HG03060 (cell line): Measurements from ENCODE around the gene S100A11.

Experiments
- ATAC-seq: cut with Tn5 transposase; IDR thresholded peaks from one replicate; pipeline ENCODE4 v1.9.1; 2021; ENCODE audit warnings: low read depth, moderate number of reproducible peaks; ENCODE audit not compliant: unreplicated experiment

S100A11 gene

DNA sequence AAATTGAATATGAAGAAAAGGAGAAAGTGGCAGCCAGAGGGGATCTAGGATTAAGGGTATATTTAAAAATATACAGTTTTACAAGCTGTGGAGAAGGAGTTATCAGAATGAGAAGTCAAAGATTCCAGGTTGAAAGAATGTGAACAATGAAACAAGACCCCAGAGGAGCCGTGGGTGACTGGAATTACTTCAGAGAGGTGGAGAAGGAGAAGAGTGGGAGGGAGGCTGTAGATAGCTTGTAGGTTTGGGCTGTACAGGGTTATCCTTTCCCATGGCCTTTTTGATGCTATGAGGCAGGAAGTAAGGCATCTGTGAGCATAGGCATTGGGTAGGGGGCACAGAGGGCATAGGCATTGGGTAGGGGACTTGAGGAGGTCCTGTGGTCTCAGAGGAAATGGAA, 5.2 kb upstream of the S100A11 start:
- ATAC-seq = no peak

GRCh38 chr1:152039886-152040285, 3.1 kb upstream of the S100A11 start:
- ATAC-seq = no peak

- no peak for ATAC-seq
Observed at GRCh38 chr1:152039461-152039860, 2.7 kb upstream of the S100A11 start.

DNA sequence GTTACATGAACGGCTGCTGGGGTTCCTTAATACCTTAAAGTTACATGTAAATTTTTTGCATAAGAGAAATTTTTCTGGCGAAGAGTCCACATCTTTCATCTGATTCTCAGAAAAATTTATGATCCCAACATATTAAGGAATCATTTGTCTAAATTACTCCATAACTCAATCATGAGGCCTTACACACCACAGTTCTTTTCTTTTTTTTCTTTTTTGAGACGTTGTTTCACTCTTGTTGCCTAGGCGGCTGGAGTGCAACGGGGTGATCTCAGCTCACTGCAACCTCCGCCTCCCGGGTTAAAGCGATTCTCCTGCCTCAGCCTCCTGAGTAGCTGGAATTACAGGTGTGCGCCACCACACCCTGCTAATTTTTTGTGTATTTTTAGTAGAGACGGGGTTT, 2.1 kb upstream of the S100A11 start:
- no peak for ATAC-seq

DNA sequence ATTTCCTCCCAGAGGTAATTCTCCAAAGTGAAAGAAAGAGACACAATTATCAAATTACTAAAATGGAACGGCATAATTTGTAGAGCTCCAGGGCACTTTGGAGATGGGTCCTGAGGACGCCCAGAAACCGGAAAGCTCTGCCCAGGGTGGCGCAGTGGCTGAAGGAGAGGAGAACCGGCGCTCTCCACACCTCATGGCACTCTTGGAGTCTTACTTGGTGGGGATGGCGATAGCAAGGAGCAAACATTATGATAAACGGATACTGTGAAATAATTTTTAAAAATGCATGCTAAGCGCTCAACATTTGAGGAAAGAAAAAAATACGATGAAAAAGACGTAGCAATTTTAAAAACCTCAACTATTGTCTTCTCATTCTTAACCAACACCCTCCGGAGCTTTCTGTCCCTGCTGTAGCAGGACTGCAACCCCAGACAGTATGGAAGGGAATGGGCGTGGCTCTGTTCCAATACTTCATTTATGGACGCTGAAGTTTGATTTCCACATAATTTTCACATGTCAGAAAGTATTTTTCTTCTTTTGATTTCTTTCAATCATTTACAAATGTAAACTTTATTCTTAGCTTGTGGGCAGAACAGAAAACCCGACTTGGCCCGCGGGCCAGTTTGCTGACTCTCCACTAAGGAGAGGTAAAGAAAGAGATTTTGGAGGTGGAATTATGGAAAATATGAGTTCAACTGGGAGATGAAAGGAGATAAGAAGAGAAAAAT, 1.1 kb downstream of the S100A11 start:
- ATAC-seq = no peak

- ATAC-seq = no peak
Observed at GRCh38 chr1:152034654-152035538, 1.9 kb downstream of the S100A11 start.

GRCh38 chr1:152034324-152034653, 2.5 kb downstream of the S100A11 start:
- ATAC-seq = no peak

DNA sequence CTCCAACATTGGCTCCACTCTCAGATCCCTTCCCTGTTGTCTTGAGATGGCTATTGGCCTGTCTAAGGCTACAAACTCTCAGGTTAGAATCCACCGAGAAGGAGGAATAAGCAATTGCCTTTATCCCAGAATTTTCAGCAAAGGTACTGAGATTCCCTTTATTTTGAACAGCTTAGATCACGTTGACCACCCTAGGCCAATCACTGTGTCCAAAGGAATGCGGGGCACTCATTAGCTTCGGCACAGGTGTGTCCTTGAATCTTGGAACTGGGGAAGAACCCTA, 6.9 kb downstream of the S100A11 start:
- no peak for ATAC-seq

DNA sequence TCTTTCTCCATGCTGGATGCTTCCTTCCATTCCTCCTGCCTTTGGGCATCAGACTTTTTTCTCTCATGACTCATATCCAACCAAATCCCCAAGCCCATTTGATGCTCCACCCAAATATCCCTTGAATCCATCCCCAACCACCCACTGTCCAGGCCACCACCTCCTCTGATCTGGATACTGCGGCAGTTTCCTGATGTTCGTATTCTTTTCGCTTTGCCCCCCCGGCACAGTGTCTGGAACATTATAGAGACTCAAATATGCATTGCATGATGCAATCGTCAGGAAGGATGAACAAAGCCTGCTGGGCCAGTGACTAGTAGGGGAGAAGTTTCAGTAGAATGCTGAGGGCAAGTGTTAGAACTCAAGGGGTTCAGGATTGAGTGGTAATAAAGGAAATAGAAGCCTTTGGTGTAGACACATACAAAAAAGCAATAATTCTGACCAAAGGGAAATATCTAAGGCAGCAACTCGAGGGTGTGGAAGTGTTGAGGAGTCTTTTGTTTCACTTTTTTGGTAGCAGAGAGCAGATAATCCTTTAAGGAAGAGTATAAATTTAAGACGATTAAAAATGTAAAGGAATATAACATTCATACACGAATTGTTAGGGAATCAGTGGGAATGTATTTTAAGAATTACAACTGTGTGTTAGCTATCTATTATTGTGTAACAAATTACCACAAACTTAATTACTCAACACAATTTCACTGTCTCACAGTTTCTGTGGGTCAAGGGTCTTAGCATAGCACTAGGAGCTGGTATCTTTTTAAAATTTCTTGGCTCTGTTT, 7.5 kb downstream of the S100A11 start:
- ATAC-seq = no peak

- no peak for ATAC-seq
Observed at GRCh38 chr1:152026895-152027294, 9.9 kb downstream of the S100A11 start.

- ATAC-seq = no peak
Observed at GRCh38 chr1:152024223-152024622, 12.6 kb downstream of the S100A11 start.

DNA sequence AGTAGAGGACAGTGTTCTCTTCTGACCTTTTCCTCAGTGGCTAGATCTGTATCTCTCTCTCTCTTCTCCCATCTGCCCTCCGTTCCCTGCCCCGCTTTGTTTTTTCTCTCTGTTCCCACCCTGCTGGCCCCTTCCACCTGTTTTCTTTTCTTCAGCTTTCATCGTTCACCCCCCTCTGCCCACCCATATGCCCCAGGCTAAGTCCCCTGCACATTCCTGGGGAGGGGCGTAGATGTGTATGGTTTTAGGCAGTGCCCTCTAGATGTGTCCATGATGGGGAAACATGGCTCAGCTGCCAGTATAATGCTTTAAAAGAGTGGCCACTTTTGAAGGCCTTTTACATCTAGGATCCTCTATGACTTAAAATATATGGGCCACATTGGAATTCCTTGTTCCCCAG, 13.6 kb downstream of the S100A11 start:
- ATAC-seq = no peak

- ATAC-seq = no peak
Observed at GRCh38 chr1:152022474-152022873, 14.3 kb downstream of the S100A11 start.

GRCh38 chr1:152021569-152021968, 15.2 kb downstream of the S100A11 start:
- no peak for ATAC-seq

DNA sequence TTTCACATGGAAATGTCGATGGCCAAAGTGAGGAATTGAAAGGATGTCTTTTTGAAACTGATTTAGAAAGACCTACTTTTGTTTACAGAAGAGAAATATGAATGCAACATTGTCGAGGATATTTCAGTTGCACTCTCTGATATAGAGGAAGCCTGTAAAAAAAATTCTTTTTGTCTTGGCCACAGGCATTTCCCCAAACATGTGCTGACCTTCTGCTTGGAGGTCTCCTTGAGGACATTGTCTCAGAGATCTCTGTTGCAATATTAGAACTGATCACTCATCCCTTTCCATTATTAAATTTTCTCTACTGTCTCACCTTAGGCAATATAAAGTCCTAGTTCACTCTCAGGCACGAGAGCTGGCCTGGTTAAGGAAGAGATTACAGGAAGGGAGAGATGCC, 16.0 kb downstream of the S100A11 start:
- no peak for ATAC-seq

- ATAC-seq = no peak
Observed at GRCh38 chr1:152018537-152018936, 18.3 kb downstream of the S100A11 start.

DNA sequence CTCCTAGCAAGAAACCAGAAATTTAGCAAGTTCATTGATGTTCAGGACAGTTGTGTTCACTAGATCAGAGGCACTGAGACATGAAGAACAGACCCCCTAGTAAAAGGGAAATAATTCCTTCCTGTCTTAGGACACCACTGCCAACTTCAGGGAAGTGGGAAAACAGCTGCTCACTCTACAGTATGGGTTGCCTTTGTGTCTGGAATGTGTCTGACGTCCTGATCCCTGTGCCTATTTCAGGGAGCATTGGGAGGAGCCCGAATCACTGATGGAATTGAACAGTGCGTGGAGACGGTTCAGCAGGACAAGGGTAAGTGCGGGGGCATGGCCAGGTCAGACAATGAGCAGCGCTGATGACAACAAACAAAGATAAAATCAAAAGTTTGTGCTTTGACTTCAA, 21.0 kb downstream of the S100A11 start:
- ATAC-seq = no peak

- ATAC-seq = no peak
Observed at GRCh38 chr1:152014943-152015342, 21.9 kb downstream of the S100A11 start.

DNA sequence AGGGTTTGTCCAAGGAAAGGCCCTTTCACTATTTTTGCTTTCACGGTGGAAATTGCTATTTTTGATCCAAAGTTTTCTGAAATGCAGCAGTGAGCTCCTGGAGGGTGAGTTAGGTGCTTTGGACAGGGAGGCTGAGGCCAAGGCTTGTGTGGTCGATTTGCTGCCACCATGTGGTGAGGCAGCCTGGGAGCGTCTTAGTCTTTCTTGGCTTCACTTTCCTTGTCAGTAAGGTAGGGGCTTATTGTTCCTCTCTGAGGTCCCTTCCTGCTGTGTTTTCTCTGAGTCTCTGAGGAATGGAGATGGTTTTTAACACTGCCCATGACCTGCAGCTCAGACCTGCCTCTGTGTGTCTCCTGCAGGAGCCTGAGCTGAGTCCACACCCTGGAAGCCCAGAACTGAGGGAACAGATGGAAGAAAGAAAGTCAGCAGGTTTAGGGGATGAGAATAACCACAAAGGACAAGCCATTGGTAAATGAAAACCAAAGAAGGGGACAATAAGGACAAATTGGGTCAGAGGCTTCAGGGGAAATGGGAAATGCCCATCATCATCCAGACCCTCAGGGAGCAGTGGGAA, 23.1 kb downstream of the S100A11 start:
- no peak for ATAC-seq

GRCh38 chr1:152009691-152010090, 27.1 kb downstream of the S100A11 start:
- ATAC-seq = no peak

DNA sequence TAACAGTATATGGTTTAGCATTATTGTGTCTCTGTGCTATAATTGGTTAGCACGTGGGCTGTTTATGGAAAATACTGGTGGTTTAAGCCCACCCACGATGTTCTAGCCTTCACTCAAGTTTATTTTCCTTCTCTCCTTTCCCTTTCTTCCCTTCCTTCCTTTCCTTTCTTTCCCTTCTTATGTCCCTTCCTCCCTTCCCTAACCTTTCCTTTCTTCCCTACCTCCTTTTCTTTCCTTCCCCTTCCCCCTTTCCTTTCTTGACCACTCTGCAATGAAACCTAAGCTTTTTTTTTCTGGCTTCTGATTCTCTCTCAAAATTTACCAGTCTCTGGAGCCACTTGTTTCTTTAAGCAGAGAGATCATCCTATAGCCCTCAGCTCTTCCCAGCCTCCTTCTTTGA, 29.8 kb downstream of the S100A11 start:
- ATAC-seq = no peak
